PC-3 (cell line): Measurements from ENCODE around the gene BLOC1S1.

ENCODE experiments used
- EZH2 ChIP-seq: fragments of 300-600 bp; sonication (generic); IDR thresholded peaks from one replicate; pipeline ENCODE4 v1.6.1; 2017; ENCODE audit warnings: antibody characterized with exemption, mild to moderate bottlenecking, low read length; ENCODE audit not compliant: unreplicated experiment
- TF ChIP-seq, protein P1 (sequence below): fragments of 300-600 bp; sonication (generic); conservative IDR thresholded peaks from 2 replicates; pipeline ENCODE4 v1.5.1; 2017; ENCODE audit warnings: antibody characterized with exemption, low read depth, mild to moderate bottlenecking, low read length

DNA sequence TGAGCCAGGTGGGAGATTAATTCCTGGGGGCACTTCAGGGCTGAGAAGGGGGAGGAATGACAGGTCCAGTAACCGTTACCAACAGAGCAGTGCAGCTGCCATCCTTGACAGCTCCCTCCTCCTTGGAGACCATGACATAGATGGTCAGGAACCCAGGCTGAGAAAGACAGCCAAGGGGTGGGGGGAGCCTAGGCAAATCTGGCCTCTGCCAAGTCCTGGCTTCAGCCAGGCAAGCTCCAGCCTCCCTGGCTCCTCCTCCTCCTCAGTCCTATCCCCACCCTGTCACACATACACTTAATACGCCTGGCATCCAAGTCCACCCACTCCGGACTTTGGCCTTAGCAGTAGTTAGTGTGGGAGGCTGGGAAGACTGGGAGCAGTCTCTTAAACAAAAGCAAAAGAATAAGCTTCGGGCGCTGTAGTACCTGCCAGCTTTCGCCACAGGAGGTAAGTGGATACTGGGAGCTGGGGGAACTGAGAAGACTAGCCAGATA lies 4.3 kb downstream of the BLOC1S1 start, which contains the start of gene RDH5:
- TF ChIP-seq, protein P1, sequence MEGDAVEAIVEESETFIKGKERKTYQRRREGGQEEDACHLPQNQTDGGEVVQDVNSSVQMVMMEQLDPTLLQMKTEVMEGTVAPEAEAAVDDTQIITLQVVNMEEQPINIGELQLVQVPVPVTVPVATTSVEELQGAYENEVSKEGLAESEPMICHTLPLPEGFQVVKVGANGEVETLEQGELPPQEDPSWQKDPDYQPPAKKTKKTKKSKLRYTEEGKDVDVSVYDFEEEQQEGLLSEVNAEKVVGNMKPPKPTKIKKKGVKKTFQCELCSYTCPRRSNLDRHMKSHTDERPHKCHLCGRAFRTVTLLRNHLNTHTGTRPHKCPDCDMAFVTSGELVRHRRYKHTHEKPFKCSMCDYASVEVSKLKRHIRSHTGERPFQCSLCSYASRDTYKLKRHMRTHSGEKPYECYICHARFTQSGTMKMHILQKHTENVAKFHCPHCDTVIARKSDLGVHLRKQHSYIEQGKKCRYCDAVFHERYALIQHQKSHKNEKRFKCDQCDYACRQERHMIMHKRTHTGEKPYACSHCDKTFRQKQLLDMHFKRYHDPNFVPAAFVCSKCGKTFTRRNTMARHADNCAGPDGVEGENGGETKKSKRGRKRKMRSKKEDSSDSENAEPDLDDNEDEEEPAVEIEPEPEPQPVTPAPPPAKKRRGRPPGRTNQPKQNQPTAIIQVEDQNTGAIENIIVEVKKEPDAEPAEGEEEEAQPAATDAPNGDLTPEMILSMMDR: no peak
- TF ChIP-seq EZH2: no peak
